Panc1 (cell line): Measurements from ENCODE around the gene EQTN.

ENCODE experiments used
- POLR2AphosphoS5 ChIP-seq: IDR thresholded peaks from 2 replicates; pipeline ENCODE4 v1.6.1; 2012; ENCODE audit warnings: mild to moderate bottlenecking, low read depth, low read length, moderate library complexity
- TF ChIP-seq, protein P1 (sequence below): fragments of 450-650 bp; IDR thresholded peaks from 2 replicates; pipeline ENCODE4 v1.5.1; 2017; ENCODE audit warnings: mild to moderate bottlenecking

DNA sequence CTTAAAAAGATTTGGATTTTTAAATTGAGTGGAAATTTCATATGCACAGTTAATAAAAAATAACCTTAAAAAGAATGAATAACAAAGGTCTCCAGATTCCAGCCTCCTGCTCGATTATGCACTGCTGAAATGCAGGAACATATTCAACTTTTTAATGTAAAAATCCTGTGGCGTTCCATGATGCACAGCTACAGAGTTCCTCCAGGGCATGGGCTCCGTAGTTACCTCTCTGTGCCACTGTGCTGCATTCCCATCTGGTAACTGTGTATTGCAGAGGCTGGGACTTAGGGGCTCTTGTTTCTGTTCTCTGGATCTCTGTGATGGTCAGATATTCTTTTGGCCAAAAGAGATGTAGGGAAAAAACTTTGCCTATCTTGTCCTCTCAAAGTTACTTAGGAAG, 31.5 kb upstream of the EQTN start:
- TF ChIP-seq, protein P1, sequence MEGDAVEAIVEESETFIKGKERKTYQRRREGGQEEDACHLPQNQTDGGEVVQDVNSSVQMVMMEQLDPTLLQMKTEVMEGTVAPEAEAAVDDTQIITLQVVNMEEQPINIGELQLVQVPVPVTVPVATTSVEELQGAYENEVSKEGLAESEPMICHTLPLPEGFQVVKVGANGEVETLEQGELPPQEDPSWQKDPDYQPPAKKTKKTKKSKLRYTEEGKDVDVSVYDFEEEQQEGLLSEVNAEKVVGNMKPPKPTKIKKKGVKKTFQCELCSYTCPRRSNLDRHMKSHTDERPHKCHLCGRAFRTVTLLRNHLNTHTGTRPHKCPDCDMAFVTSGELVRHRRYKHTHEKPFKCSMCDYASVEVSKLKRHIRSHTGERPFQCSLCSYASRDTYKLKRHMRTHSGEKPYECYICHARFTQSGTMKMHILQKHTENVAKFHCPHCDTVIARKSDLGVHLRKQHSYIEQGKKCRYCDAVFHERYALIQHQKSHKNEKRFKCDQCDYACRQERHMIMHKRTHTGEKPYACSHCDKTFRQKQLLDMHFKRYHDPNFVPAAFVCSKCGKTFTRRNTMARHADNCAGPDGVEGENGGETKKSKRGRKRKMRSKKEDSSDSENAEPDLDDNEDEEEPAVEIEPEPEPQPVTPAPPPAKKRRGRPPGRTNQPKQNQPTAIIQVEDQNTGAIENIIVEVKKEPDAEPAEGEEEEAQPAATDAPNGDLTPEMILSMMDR, result no peak
- TF ChIP-seq POLR2AphosphoS5, result no peak
